IMR-90 (cell line): ENCODE data around the gene HSF2BP.

Source experiments
- CTCF ChIP-seq: conservative IDR thresholded peaks from 2 replicates; pipeline ENCODE4 v1.5.1; 2012; ENCODE audit warnings: mild to moderate bottlenecking, low read depth, low read length, improper control_type of control experiment
- MAZ ChIP-seq: IDR thresholded peaks from 2 replicates; pipeline ENCODE4 v1.6.1; 2012; ENCODE audit warnings: low read depth, mild to moderate bottlenecking, low read length, improper control_type of control experiment, moderate library complexity, borderline replicate concordance

DNA sequence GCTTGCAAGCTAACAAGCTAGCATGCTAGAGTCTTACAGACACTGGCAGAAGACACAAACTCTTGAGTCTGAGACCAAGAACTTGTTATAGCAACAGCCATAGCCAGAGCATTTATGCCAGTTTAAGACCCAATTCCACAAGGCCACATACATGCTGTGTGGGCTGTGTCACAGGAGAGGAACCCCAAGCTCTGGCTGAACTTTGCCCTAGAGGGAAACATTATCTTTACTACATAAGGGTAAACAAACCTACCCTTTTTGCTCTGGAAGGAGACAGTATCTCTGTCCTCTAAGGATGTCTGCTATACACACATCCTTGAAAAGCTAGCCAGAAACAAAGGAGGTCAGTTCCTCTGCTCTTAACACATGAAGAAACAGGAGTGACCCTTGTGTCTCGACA lies 70.3 kb downstream of the HSF2BP start:
- no peak for TF ChIP-seq MAZ
- TF ChIP-seq CTCF, result no peak
